ENCODE data around the gene VPS9D1. TPM values are rescaled to one million over a fixed set of nuclear protein-coding genes. Genes with fewer than 3 reads are reported as not detected.
"Not testable (repeated sequence)": the region's sequence is repeated elsewhere in the genome, so short reads cannot be mapped to it uniquely, and the experiment has no call there.

Gene VPS9D1
- total and polyA plus RNA-seq, 7 donors: 3.7 to 10.3 (median 5.2) TPM

DNA sequence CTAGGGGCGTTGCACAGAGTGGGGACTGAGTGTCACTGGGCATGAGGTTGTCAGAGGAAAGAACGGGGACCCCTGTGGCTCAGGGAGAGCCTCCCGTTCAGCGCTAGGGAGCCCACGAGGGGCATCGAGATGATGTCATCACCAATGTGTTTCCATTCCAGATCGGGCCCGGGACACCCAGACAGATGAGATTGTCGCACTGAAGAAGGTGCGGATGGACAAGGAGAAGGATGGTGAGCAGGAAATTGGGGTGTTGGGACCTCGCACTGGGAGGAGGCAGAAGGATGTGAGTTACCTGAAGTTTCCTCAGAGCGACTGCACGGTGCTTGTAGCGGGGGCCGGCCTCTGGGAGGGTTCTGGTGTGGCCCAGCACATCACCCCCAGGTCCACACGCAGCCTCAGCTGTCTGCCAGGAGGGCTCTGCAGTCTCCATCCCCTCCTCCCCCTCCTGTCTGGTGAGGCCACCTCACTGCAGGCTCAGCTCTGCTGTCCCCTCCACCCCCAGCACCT, 30.3 kb downstream of the VPS9D1 start:
- intact Hi-C loops (cut with DNase I): no loop called here
- H3K4me1 ChIP-seq: peaks cover 14% of the 10 kb centered on the region
- no peaks in the 10 kb centered on the region for H3K27me3 ChIP-seq (ENCODE audit: insufficient read depth in 3 of 3, low read length in 2 of 3)
- H3K36me3 ChIP-seq (ENCODE audit: insufficient read depth in 1 of 2, low read depth in 1 of 2): peaks cover 9 to 60% of the 10 kb centered on the region in 2 donors
- ATAC-seq (no peak), DNase-seq (peak in 1 of 2 donors; percentile 46)
- TF ChIP-seq, protein P1, sequence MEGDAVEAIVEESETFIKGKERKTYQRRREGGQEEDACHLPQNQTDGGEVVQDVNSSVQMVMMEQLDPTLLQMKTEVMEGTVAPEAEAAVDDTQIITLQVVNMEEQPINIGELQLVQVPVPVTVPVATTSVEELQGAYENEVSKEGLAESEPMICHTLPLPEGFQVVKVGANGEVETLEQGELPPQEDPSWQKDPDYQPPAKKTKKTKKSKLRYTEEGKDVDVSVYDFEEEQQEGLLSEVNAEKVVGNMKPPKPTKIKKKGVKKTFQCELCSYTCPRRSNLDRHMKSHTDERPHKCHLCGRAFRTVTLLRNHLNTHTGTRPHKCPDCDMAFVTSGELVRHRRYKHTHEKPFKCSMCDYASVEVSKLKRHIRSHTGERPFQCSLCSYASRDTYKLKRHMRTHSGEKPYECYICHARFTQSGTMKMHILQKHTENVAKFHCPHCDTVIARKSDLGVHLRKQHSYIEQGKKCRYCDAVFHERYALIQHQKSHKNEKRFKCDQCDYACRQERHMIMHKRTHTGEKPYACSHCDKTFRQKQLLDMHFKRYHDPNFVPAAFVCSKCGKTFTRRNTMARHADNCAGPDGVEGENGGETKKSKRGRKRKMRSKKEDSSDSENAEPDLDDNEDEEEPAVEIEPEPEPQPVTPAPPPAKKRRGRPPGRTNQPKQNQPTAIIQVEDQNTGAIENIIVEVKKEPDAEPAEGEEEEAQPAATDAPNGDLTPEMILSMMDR (IDR thresholded peaks at IDR 0.05): no peak
- H3K27ac ChIP-seq: no peak overlapping the region
- 85 to 91% (median 88%) methylated on average over 14 to 16 of the region's 16 CpGs for WGBS, 3 donors
- no peaks in the 10 kb centered on the region for H3K9me3 ChIP-seq
- H3K4me3 ChIP-seq: no peak overlapping the region

DNA sequence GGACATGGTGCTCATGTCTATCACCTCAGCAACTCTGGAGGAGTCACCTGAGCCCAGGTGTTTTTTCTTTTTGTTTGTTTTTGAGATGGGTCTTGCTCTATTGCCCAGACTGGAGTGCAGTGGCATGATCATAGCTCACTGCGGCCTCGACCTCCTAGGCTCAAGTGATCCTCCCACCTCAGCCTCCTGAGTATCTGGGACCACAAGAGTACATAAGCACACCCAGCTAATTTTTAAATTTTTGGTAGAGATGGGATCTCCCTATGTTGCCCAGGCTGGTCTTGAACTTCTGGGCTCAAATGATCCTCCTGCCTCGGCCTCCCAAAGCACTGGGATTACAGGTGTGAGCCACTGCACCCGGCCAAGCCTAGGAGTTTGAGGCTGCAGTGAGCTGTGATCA, 31.1 kb downstream of the VPS9D1 start:
- DNase-seq; H3K9me3 ChIP-seq; H3K4me3 ChIP-seq; ATAC-seq; intact Hi-C loops (cut with DNase I); H3K27me3 ChIP-seq (ENCODE audit: insufficient read depth in 3 of 3, low read length in 2 of 3); H3K27ac ChIP-seq: not testable (repeated sequence)
- WGBS, 3 donors: 79 to 93% (median 89%) methylated on average over 4 of the region's 4 CpGs
- Histone ChIP-seq H3K4me1 (peaks cover 14% of the 10 kb centered on the region), H3K36me3 (ENCODE audit: insufficient read depth in 1 of 2, low read depth in 1 of 2) (peaks cover 8 to 55% of the 10 kb centered on the region in 2 donors)

DNA sequence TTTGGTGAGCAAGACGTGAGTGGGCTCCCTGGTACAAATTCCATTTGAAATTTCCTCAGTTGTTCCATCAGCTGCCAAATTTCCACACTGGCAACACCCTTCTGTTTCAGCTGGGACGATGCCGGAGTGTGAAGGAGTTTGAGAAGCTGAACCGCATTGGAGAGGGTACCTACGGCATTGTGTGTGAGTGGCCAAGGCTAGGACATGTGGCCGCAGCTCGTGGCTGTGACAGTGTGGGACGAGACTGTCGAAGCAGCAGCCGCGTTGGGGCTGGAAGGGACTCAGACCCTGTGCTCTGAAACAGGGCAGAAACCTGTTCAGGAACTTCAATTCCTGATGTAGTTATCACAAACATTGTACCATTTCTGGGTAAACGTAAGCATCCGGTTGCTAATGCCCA, 31.6 kb downstream of the VPS9D1 start:
- Histone ChIP-seq H3K27me3 (ENCODE audit: insufficient read depth in 3 of 3, low read length in 2 of 3) (no peaks in the 10 kb centered on the region), H3K4me1 (peaks cover 14% of the 10 kb centered on the region), H3K4me3 (no peak overlapping the region), H3K27ac (no peak overlapping the region), H3K9me3 (no peaks in the 10 kb centered on the region), H3K36me3 (ENCODE audit: insufficient read depth in 1 of 2, low read depth in 1 of 2) (peaks cover 8 to 50% of the 10 kb centered on the region in 2 donors)
- ATAC-seq: no peak
- DNase-seq: no peak
- intact Hi-C loops (cut with DNase I): no loop called here
- TF ChIP-seq, protein P1 (IDR thresholded peaks at IDR 0.05): no peak
- WGBS, 3 donors: 92 to 95% (median 92%) methylated on average over 13 of the region's 13 CpGs

DNA sequence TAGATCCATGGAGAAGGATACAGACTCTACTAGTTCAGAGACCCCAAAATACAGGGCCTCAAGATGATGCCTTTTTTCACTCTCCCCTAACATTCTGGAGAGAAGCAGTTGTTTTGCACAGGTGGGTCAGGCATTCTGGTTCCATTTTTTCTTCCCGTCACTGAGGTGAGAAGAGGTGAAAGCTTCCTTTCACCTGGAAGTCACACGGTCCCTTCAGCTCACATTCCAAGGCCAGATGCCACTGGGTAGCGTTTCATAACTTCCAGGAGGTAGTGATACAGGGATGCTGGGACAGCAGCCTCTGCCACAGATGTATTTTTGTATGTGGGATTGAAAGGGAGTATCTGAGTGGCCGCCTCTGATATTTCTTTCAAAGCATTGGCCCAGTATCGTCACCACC, 32.3 kb downstream of the VPS9D1 start:
- WGBS, 3 donors: 81 to 87% (median 87%) methylated on average over 5 of the region's 5 CpGs
- TF ChIP-seq, protein P1 (IDR thresholded peaks at IDR 0.05): no peak
- intact Hi-C loops (cut with DNase I): no loop called here
- H3K4me3 ChIP-seq: no peak overlapping the region
- ATAC-seq (no peak), DNase-seq (no peak)
- H3K4me1 ChIP-seq: peaks cover 14% of the 10 kb centered on the region
- peaks cover 3 to 42% of the 10 kb centered on the region in 2 donors for H3K36me3 ChIP-seq (ENCODE audit: insufficient read depth in 1 of 2, low read depth in 1 of 2)
- H3K9me3 ChIP-seq: no peaks in the 10 kb centered on the region
- H3K27ac ChIP-seq: no peak overlapping the region
- no peaks in the 10 kb centered on the region for H3K27me3 ChIP-seq (ENCODE audit: insufficient read depth in 3 of 3, low read length in 2 of 3)

DNA sequence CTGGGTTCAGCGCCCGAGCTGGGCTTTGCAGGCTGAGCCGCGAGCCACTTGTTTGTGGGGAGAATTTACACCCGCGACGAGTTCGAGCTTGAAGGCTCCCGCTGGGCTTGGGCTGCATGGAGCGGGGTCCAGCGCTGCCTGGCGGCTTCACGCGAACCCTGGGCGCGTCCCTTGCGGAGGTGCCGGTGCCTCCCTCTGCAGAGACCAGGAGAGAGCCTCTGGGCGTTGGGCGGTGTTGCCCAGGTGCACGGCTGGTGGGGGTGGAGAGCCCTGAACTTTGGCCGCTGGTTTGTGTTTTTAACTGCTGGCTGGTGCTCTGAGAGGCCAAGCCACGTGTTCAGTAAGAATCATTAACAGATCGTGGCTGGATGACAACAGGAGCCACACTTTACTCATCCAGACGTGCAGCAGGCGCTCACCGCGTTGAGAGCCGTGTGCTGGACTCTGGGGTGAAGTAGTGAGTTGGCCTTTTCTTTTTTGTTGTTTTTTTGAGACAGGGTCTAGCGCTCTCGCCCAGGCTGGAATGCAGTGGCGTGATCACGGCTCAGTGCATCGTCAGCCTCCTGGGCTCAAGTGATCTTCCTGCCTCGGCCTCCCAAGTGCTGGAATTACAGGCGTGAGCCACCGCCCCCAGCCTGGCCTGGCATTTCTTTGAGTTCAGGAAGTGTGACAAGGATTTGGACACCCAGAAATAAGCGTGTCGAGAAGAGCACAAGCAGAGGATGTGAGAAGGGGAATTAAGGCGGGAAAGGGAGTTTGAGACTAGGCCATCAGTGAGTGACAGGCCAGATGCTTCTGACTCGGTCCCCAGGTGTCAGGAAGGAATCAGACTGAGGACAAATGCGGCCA, 33.4 kb downstream of the VPS9D1 start:
- peak overlapping the region; percentile 93 for H3K27ac ChIP-seq
- 11 to 12% (median 11%) methylated on average over 35 to 42 of the region's 42 CpGs for WGBS, 3 donors
- peak overlapping the region; percentile 95 for H3K4me3 ChIP-seq
- ATAC-seq (peak; percentile 17 to 32 (median 26)), DNase-seq (no peak)
- no peaks in the 10 kb centered on the region for H3K27me3 ChIP-seq (ENCODE audit: insufficient read depth in 3 of 3, low read length in 2 of 3)
- peaks cover 0 to 32% of the 10 kb centered on the region in 2 donors for H3K36me3 ChIP-seq (ENCODE audit: insufficient read depth in 1 of 2, low read depth in 1 of 2)
- H3K9me3 ChIP-seq: no peaks in the 10 kb centered on the region
- intact Hi-C loops (cut with DNase I): no loop called here
- H3K4me1 ChIP-seq: peaks cover 14% of the 10 kb centered on the region
- TF ChIP-seq, protein P1 (IDR thresholded peaks at IDR 0.05): no peak
